Subcutaneous abdominal adipose tissue (tissue), 5 donors: Measurements from ENCODE around the gene SIRPD.

Experiments
- H3K27ac ChIP-seq: one replicate; pipeline ENCODE4 v1.7.0; 2013; ENCODE audit warnings: low read depth, mild to moderate bottlenecking, inconsistent platforms, low read length, moderate library complexity
- H3K27me3 ChIP-seq, 5 donors: one replicate each; pipeline ENCODE4 v1.7.0; 2013; ENCODE audit warnings: low read length in 5 of 5, inconsistent platforms in 1 of 5; ENCODE audit not compliant: control insufficient read depth in 5 of 5, insufficient read depth in 4 of 5
- H3K36me3 ChIP-seq, 5 donors: one replicate each; pipeline ENCODE4 v1.7.0; 2013; ENCODE audit warnings: low read length in 5 of 5; ENCODE audit not compliant: control insufficient read depth in 5 of 5, insufficient read depth in 5 of 5
- H3K4me1 ChIP-seq, 5 donors: one replicate each; pipeline ENCODE4 v1.7.0; 2013; ENCODE audit warnings: low read length in 5 of 5, mild to moderate bottlenecking in 3 of 5, moderate library complexity in 1 of 5; ENCODE audit not compliant: control insufficient read depth in 5 of 5, insufficient read depth in 5 of 5
- H3K4me3 ChIP-seq, 5 donors: one replicate each; pipeline ENCODE4 v1.7.0; 2013; ENCODE audit warnings: low read length in 5 of 5, low read depth in 1 of 5
- H3K9ac ChIP-seq, 5 donors: one replicate each; pipeline ENCODE4 v1.7.0; 2013; ENCODE audit warnings: low read length in 5 of 5, mild to moderate bottlenecking in 4 of 5, moderate library complexity in 3 of 5
- H3K9me3 ChIP-seq, 5 donors: one replicate each; pipeline ENCODE4 v1.7.0; 2013; ENCODE audit warnings: low read length in 5 of 5; ENCODE audit not compliant: control insufficient read depth in 5 of 5
- donor health status: healthy.
- donor health status: healthy.
- donor health status: healthy.
- donor health status: healthy.
- donor health status: healthy.

Gene SIRPD

GRCh38 chr20:1526896-1527295 is 30.6 kb downstream of the SIRPD start:
- H3K27ac ChIP-seq, result no peak overlapping the region
- H3K9me3 ChIP-seq, result peaks cover 0 to 5% (median 0%) of the 10 kb centered on the region in 5 donors
- no peaks in the 10 kb centered on the region for H3K4me1 ChIP-seq
- H3K36me3 ChIP-seq, result no peaks in the 10 kb centered on the region
- no peak overlapping the region for H3K4me3 ChIP-seq
- no peak overlapping the region for H3K9ac ChIP-seq
- H3K27me3 ChIP-seq, result no peaks in the 10 kb centered on the region

GRCh38 chr20:1526310-1526709 is 31.2 kb downstream of the SIRPD start:
- H3K4me3 ChIP-seq, result no peak overlapping the region

GRCh38 chr20:1524004-1524403 is 33.5 kb downstream of the SIRPD start:
- Histone ChIP-seq H3K9ac (no peak overlapping the region), H3K4me3 (no peak overlapping the region), H3K36me3 (no peaks in the 10 kb centered on the region), H3K27me3 (no peaks in the 10 kb centered on the region), H3K9me3 (peaks cover 0 to 5% (median 0%) of the 10 kb centered on the region in 5 donors), H3K27ac (no peak overlapping the region), H3K4me1 (no peaks in the 10 kb centered on the region)

More at GRCh38 chr20:1526310-1526709, 31.2 kb downstream of the SIRPD start:
- no peaks in the 10 kb centered on the region for H3K36me3 ChIP-seq
- H3K9me3 ChIP-seq, result peaks cover 0 to 5% (median 0%) of the 10 kb centered on the region in 5 donors
- no peaks in the 10 kb centered on the region for H3K27me3 ChIP-seq
- H3K9ac ChIP-seq, result no peak overlapping the region
- H3K4me1 ChIP-seq, result no peaks in the 10 kb centered on the region
- no peak overlapping the region for H3K27ac ChIP-seq

GRCh38 chr20:1517010-1517409 is 40.5 kb downstream of the SIRPD start:
- H3K9me3 ChIP-seq, result no peaks in the 10 kb centered on the region
- H3K27ac ChIP-seq, result no peak overlapping the region
- H3K27me3 ChIP-seq, result peaks cover 0 to 10% (median 5%) of the 10 kb centered on the region in 5 donors
- no peaks in the 10 kb centered on the region for H3K4me1 ChIP-seq
- no peak overlapping the region for H3K9ac ChIP-seq
- no peak overlapping the region for H3K4me3 ChIP-seq
- H3K36me3 ChIP-seq, result no peaks in the 10 kb centered on the region

- Histone ChIP-seq H3K9ac (no peak overlapping the region), H3K4me1 (no peaks in the 10 kb centered on the region), H3K9me3 (no peaks in the 10 kb centered on the region), H3K36me3 (no peaks in the 10 kb centered on the region), H3K27me3 (peaks cover 0 to 11% (median 5%) of the 10 kb centered on the region in 5 donors), H3K4me3 (no peak overlapping the region), H3K27ac (no peak overlapping the region)
These were observed 43.7 kb downstream of the SIRPD start for GRCh38 chr20:1513801-1514200.

GRCh38 chr20:1509237-1509636 is 48.3 kb downstream of the SIRPD start:
- no peaks in the 10 kb centered on the region for H3K4me1 ChIP-seq
- H3K9ac ChIP-seq, result no peak overlapping the region
- H3K27me3 ChIP-seq, result peaks cover 0 to 2% (median 0%) of the 10 kb centered on the region in 5 donors
- no peak overlapping the region for H3K4me3 ChIP-seq
- no peaks in the 10 kb centered on the region for H3K9me3 ChIP-seq
- H3K27ac ChIP-seq, result no peak overlapping the region
- no peaks in the 10 kb centered on the region for H3K36me3 ChIP-seq

GRCh38 chr20:1508574-1508973 is 48.9 kb downstream of the SIRPD start:
- no peaks in the 10 kb centered on the region for H3K36me3 ChIP-seq
- peaks cover 0 to 2% (median 0%) of the 10 kb centered on the region in 5 donors for H3K27me3 ChIP-seq
- H3K27ac ChIP-seq, result no peak overlapping the region
- H3K4me3 ChIP-seq, result no peak overlapping the region
- H3K9me3 ChIP-seq, result no peaks in the 10 kb centered on the region
- no peaks in the 10 kb centered on the region for H3K4me1 ChIP-seq
- no peak overlapping the region for H3K9ac ChIP-seq

- H3K36me3 ChIP-seq, result no peaks in the 10 kb centered on the region
- no peak overlapping the region for H3K9ac ChIP-seq
- no peaks in the 10 kb centered on the region for H3K4me1 ChIP-seq
- no peaks in the 10 kb centered on the region for H3K9me3 ChIP-seq
- peaks cover 0 to 2% (median 0%) of the 10 kb centered on the region in 5 donors for H3K27me3 ChIP-seq
- no peak overlapping the region for H3K27ac ChIP-seq
- no peak overlapping the region for H3K4me3 ChIP-seq
These were observed 50.2 kb downstream of the SIRPD start for GRCh38 chr20:1507276-1507675.

- H3K4me3 ChIP-seq, result no peak overlapping the region
- H3K27ac ChIP-seq, result no peak overlapping the region
- no peaks in the 10 kb centered on the region for H3K4me1 ChIP-seq
- no peak overlapping the region for H3K9ac ChIP-seq
- peaks cover 0 to 4% (median 0%) of the 10 kb centered on the region in 5 donors for H3K27me3 ChIP-seq
- no peaks in the 10 kb centered on the region for H3K9me3 ChIP-seq
- H3K36me3 ChIP-seq, result no peaks in the 10 kb centered on the region
These were observed 51.6 kb downstream of the SIRPD start for GRCh38 chr20:1505871-1506270.

- Histone ChIP-seq H3K27ac (no peak overlapping the region), H3K4me3 (no peak overlapping the region), H3K4me1 (no peaks in the 10 kb centered on the region), H3K9me3 (no peaks in the 10 kb centered on the region), H3K36me3 (no peaks in the 10 kb centered on the region), H3K27me3 (peaks cover 0 to 4% (median 0%) of the 10 kb centered on the region in 5 donors), H3K9ac (no peak overlapping the region)
These were observed 52.1 kb downstream of the SIRPD start for GRCh38 chr20:1505361-1505760.
